Omental fat pad (tissue), 4 donors: ENCODE data around the gene DYNC2I2. TPM values are rescaled to one million over a fixed set of nuclear protein-coding genes. Genes with fewer than 3 reads are reported as not detected.

Source experiments
- ATAC-seq: fragments of 150-250 bp; one replicate; pipeline ENCODE4 v1.9.1; 2016; ENCODE audit warnings: mild to moderate bottlenecking, moderate library complexity; ENCODE audit not compliant: low FRiP score
- DNase-seq: peaks from one replicate; pipeline ENCODE4 v3.0.0-alpha.2; 2019; ENCODE audit warnings: low spot score
- CTCF ChIP-seq, 3 donors: fragments of 450-650 bp; IDR thresholded peaks; one replicate each; pipeline ENCODE4 v1.5.1; 2016 to 2017; ENCODE audit warnings: antibody characterized with exemption in 3 of 3, mild to moderate bottlenecking in 3 of 3, moderate library complexity in 2 of 3
- total RNA-seq, 4 donors: library from RNA; depleted of rRNA; stranded (reverse); fragments of >200 nt; gene quantifications; one replicate each; pipeline ENCODE4 v1.1.0, GENCODE V29; 2016

DYNC2I2 gene
- total RNA-seq: 10 to 100 TPM; 12.8 to 24.7 (median 21.3) TPM

GRCh38 chr9:128656416-128657343 lies at the start of gene DYNC2I2:
Gene DYNC2I2 (minus strand): TSS chr9:128656847. CDS start chr9:128656726, 121 bp downstream.
- ATAC-seq (peak; percentile 99), DNase-seq (peak; percentile 87)
- TF ChIP-seq CTCF (IDR thresholded peaks at IDR 0.05): no peak

GRCh38 chr9:128706045-128706444 lies 49.4 kb upstream of the DYNC2I2 start:
- no peak for DNase-seq
- TF ChIP-seq CTCF (IDR thresholded peaks at IDR 0.05): no peak

GRCh38 chr9:128705051-128705965 lies 48.7 kb upstream of the DYNC2I2 start:
- DNase-seq: no peak
- no peak for ATAC-seq
- TF ChIP-seq CTCF (IDR thresholded peaks at IDR 0.05): no peak

More at GRCh38 chr9:128706045-128706444, 49.4 kb upstream of the DYNC2I2 start:
- no peak for ATAC-seq

GRCh38 chr9:128704356-128704670 lies 47.7 kb upstream of the DYNC2I2 start:
- ATAC-seq (no peak), DNase-seq (no peak)
- TF ChIP-seq CTCF (IDR thresholded peaks at IDR 0.05): no peak

- ATAC-seq: peak; percentile 15
- TF ChIP-seq CTCF (IDR thresholded peaks at IDR 0.05): no peak
Measured at GRCh38 chr9:128703616-128704355, 47.1 kb upstream of the DYNC2I2 start.

GRCh38 chr9:128702949-128703615 lies 46.4 kb upstream of the DYNC2I2 start:
- no peak for TF ChIP-seq CTCF (IDR thresholded peaks at IDR 0.05)
- ATAC-seq (peak; percentile 9), DNase-seq (no peak)

More at GRCh38 chr9:128703616-128704355, 47.1 kb upstream of the DYNC2I2 start:
- no peak for DNase-seq
